GM19240 (cell line): Measurements from ENCODE around the gene POLD4.
"Not testable (repeated sequence)": the region's sequence is repeated elsewhere in the genome, so short reads cannot be mapped to it uniquely, and the experiment has no call there.

Experiments used
- DNase-seq: peaks from one replicate; pipeline ENCODE4 v3.0.0; 2011; ENCODE audit warnings: low spot score; ENCODE audit not compliant: insufficient read length

The POLD4 gene

DNA sequence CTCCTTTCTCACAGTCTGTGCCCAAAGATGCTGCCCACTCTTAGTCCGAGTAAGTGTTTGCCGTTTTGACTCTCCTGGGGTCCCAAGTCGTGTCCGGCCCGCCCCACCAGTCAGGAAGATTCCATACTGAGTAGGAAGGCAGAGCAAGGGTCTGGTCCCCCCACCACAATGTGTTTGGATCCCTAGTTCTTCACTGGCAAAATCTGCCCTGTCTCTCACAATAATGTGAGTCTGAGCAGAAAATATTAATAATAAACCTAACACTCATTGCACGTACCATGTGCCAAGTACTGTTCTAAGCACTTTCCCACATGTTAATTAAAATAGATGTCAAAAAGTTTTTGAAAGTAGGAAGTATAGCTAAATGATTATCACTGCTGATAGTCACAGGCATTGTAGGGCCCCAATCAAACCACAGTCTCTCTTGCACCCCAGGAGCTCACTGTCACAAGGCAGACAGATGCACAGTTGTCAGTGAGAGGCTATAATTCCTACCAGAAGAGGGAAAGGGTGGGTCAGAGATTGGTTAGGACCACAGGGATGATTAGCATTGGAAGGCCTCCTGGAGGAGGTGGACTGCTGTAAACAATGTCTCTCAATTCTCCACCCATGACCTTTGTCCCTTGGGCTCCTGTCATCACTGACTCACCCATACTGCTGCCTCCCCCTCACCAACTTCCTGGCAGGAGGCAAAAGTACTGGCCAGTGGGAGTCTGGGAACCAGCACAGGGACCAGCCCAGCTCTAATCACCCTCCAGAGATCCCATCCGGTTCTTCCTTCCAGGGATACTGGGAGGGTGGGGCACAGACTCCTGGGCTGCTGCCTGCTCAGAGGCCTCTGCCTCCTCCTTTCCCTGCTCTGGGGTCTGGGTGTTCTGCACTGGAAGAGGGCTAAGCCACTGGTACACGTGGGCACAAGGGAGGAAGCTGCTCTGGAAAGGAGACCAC is 1.0 kb upstream of the POLD4 start:
- DNase-seq, result no peak

DNA sequence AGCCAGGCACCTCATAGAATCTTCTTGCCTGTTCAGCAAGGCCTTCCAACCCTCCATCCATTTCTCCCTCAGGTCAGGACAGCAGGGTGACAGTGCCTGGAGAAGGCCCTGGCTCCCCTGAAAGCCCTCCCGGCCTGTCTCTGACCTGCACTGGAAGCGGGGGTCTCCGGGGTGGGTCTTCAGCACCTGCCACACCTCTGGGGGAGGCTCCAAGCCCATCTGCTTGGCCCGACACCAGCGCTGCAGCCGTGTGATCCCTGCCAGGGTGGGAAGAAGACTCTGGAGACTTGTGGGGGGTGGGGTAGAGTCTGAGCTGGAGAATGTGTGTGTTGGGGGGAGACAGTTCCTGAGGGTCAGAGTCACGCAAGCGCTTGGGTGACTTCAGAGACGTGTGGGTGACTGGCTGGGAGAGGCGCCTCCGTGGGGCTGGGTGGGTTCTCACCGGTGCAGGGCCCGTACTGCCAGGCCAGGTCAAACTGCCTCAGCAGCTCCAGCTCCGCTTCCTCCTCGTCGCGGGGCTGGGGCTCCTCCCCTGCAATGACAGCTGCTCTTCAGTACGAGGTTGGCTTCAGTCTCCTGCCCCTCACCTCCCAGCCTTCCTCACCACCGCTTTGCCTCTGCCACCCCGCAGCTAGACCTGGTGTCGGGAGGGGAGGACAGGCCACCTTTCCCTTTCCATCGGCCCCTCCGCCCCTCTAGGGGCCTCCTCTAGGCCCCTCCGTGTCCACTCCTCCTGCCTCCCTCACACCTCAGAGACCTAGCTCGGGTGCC is 615 bp downstream of the POLD4 start:
- DNase-seq, result no peak

GRCh38 chr11:67351275-67352005 is 1.9 kb downstream of the POLD4 start:
- DNase-seq, result no peak

- DNase-seq, result no peak
Observed at GRCh38 chr11:67349928-67350465, 3.3 kb downstream of the POLD4 start.

GRCh38 chr11:67349457-67349856 is 3.9 kb downstream of the POLD4 start:
- DNase-seq, result no peak

- no peak for DNase-seq
Observed at GRCh38 chr11:67349036-67349435, 4.3 kb downstream of the POLD4 start.

DNA sequence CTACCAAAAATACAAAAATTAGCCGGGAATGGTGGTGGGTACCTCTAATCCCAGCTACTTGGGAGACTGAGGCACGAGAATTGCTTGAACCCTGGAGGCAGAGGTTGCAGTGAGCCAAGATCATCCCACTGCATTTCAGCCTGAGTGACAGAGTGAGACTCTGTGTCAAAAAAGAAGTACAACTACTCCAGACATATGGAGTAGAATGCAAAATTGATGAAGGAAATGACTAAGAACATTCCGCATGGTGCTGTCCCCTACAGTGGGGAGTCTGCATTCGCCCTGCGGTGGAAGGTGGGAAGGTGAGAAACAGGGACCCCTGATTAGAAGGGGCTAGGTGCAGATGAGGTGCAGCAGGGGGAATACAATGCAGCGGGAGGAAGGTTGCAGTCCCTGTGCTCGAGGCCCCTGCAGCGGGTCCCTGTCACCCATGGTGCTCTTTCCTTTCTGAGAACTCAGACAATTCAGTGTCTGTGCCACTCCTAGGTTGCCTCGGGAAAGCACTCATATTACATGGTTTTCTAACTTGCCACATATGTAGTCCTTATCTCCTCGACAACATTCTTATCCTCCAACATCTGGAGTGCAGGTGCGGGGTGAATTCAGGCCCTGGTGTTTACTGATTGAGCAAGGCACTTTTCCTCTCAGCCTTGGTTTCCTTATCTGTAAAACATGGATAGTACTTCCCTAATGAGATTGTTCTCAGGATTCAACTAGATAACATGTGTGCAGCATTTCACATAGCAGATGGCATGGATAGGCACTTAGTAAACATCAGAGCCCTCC is 5.2 kb downstream of the POLD4 start:
- no peak for DNase-seq

DNA sequence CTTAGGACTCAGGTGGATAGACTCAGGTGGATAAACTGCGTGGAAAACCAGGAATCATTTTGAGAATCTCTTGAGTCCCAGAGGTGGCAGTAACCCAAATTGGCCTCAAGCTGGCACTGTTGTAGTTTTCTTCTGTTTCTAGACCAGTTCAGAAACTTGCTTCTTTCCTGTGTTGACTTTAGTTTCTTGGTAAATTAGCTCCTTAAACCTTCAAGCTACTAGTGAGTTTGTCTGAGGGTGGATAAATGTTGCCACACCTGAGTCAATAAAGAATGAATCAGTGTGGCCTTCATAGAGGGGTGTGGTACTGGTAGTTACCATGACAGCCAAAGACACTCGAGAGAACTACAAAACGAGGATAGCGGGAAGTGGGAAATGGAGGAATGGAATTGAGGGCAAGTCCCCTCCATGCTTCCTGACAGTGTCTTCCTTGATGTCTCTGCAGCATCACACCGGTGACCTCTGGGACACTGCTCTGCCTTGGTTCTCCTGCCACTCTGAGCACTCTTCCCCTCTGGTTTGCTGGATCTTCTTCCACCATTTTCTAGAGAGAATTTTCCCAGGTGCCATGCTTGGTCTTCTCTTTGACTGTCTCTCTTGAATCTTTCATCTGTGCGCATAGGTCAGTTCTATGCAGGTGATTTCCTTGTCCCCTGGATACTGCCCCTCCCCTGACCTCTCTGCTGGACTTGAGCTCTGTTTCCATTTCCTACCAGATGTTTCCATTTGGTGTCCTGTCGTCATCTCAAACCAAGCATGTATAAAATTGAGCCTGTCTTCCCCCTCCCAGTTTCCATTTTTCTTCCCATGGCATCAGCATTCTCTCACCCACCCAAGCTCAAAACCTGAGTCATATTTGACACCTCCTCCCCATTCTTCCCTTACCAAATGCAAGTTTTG is 7.2 kb downstream of the POLD4 start:
- no peak for DNase-seq

DNA sequence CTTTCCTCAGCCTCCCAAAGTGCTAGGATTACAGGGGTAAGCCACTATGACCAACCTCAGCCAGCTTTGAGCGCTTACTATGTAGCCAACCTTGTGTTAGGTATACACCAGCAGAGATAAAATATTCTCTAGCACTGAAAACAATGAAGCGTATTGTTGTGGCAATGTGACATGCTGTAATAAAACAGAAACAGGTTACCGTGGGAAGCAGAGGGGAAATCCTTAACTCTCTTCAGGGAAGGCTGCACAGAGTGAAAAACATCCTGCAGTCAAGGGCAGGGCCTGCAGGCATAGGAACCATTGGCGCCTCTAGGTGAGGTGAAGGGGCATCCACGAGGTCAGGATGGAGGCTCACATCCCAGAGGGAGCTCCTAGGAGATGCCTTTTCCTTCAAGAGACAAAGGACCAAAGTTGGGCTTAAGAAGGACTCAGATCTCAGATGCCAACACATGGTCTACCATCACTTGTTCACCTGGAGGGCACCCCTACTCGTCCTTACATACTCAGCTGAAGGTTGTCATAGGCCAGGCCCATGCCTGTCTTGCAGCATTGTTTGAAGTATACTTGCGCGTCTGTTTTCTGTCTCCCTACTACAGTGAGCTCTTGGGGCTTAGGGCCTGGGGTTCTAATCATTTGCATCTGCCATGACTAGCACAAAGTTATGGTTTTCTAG is 8.0 kb downstream of the POLD4 start:
- DNase-seq, result no peak

GRCh38 chr11:67344264-67344663 is 9.1 kb downstream of the POLD4 start:
- no peak for DNase-seq

- no peak for DNase-seq
Observed at GRCh38 chr11:67337257-67337656, 16.1 kb downstream of the POLD4 start.

GRCh38 chr11:67332081-67332691 is 21.2 kb downstream of the POLD4 start:
- DNase-seq, result no peak

DNA sequence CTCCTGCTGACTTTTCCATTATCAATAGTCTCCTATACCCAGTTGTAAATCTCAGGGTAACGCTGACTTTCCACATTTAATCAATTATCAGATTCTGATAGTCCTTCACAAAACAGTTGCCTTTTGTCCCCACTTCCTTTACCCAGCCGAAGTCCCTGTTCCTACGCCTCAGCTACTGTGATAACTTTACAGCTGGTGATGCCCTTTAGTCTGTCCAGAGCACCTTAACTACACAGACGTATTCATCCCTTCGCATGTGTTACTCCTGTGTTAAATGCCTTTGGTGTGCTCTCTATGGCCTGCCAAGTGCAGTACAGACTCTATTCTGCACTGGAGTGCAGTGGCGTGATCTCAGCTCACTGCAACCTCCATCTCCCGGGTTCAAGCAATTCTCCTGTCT is 29.8 kb downstream of the POLD4 start:
- no peak for DNase-seq

DNA sequence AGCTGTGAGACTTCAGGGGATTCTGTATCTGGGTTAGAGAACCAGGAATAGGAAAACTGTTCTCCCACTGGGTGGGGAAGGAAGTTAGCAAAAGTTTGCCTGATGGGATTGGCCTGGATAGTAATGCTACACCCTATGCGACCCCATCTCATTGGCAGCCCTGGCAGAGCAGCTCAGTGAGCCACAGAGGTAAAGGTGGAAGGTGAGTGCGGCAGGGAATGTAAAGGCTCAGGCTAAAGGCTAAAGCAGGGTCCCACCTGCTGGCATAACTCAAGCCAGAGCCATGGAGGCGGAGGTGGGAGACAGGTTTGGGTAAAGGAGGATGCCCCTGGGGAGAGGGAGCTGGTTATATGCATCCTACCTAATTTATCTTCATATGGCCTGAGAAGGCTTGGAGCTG is 31.3 kb downstream of the POLD4 start:
- no peak for DNase-seq

- DNase-seq, result no peak
Observed at GRCh38 chr11:67321313-67321871, 32.0 kb downstream of the POLD4 start.

- DNase-seq, result no peak
Observed at GRCh38 chr11:67320691-67321090, 32.7 kb downstream of the POLD4 start.

GRCh38 chr11:67320011-67320410 is 33.3 kb downstream of the POLD4 start:
- no peak for DNase-seq

- DNase-seq, result not testable (repeated sequence)
Observed at GRCh38 chr11:67318876-67319275, 34.5 kb downstream of the POLD4 start.
